ENCODE measurements around the gene DYNC1H1.

The DYNC1H1 gene

GRCh38 chr14:101945171-101945570 is 19.2 kb upstream of the DYNC1H1 start:
- DNase-seq, result no peak

- DNase-seq, result no peak
Measured at GRCh38 chr14:101947577-101947903, 16.8 kb upstream of the DYNC1H1 start.

GRCh38 chr14:101947904-101948665 is 16.3 kb upstream of the DYNC1H1 start:
- peak; percentile 99 for DNase-seq

- no peak for DNase-seq
Measured at GRCh38 chr14:101948666-101949216, 15.6 kb upstream of the DYNC1H1 start.

- no peak for DNase-seq
Measured at GRCh38 chr14:101950100-101950499, 14.3 kb upstream of the DYNC1H1 start.

GRCh38 chr14:101950516-101951215 is 13.7 kb upstream of the DYNC1H1 start:
- DNase-seq, result no peak

GRCh38 chr14:101953151-101953550 is 11.2 kb upstream of the DYNC1H1 start:
- no peak for DNase-seq

- DNase-seq, result no peak
Measured at GRCh38 chr14:101954501-101954900, 9.9 kb upstream of the DYNC1H1 start.

GRCh38 chr14:101955695-101956161 is 8.6 kb upstream of the DYNC1H1 start:
- DNase-seq, result no peak

- DNase-seq, result no peak
Measured at GRCh38 chr14:101956179-101956885, 8.0 kb upstream of the DYNC1H1 start.

GRCh38 chr14:101957406-101958234 is 6.8 kb upstream of the DYNC1H1 start:
- DNase-seq, result no peak

GRCh38 chr14:101958418-101959180 is 5.8 kb upstream of the DYNC1H1 start:
- no peak for DNase-seq

GRCh38 chr14:101959277-101959676 is 5.1 kb upstream of the DYNC1H1 start:
- no peak for DNase-seq

GRCh38 chr14:101960225-101960624 is 4.1 kb upstream of the DYNC1H1 start:
- peak; percentile 41 to 50 for DNase-seq

- DNase-seq, result peak; percentile 73 to 82
Measured at GRCh38 chr14:101961011-101961721, 3.2 kb upstream of the DYNC1H1 start.

GRCh38 chr14:101961746-101962502 is 2.4 kb upstream of the DYNC1H1 start:
- no peak for DNase-seq

- peak; percentile 92 to 95 for DNase-seq
Measured at GRCh38 chr14:101962503-101962874, 1.9 kb upstream of the DYNC1H1 start.

- DNase-seq, result no peak
Measured at GRCh38 chr14:101963052-101963451, 1.3 kb upstream of the DYNC1H1 start.

- DNase-seq, result no peak
Measured at GRCh38 chr14:101963656-101964296, 597 bp upstream of the DYNC1H1 start.

GRCh38 chr14:101965181-101965544 is 790 bp downstream of the DYNC1H1 start:
- DNase-seq, result peak; percentile 6 to 22

Data from SHP77 (cell line).